GM21390 (cell line): ENCODE data around the gene FUBP3.
"Not testable (repeated sequence)": the region's sequence is repeated elsewhere in the genome, so short reads cannot be mapped to it uniquely, and the experiment has no call there.

Source experiments
- ATAC-seq: cut with Tn5 transposase; IDR thresholded peaks from one replicate; pipeline ENCODE4 v1.9.1; 2021; ENCODE audit not compliant: unreplicated experiment

Gene FUBP3

GRCh38 chr9:130555968-130556367, 23.4 kb upstream of the FUBP3 start:
- no peak for ATAC-seq

- ATAC-seq = no peak
Observed at GRCh38 chr9:130556396-130557076, 22.8 kb upstream of the FUBP3 start.

GRCh38 chr9:130557077-130557468, 22.3 kb upstream of the FUBP3 start:
- no peak for ATAC-seq

GRCh38 chr9:130561056-130561455, 18.3 kb upstream of the FUBP3 start:
- ATAC-seq = no peak

GRCh38 chr9:130562525-130562924, 16.9 kb upstream of the FUBP3 start:
- ATAC-seq = not testable (repeated sequence)

GRCh38 chr9:130563797-130564196, 15.6 kb upstream of the FUBP3 start:
- ATAC-seq = no peak

- ATAC-seq = no peak
Observed at GRCh38 chr9:130565792-130566191, 13.6 kb upstream of the FUBP3 start.

GRCh38 chr9:130570208-130570607, 9.2 kb upstream of the FUBP3 start:
- ATAC-seq = no peak

GRCh38 chr9:130575514-130575913, 3.9 kb upstream of the FUBP3 start:
- ATAC-seq = no peak

- no peak for ATAC-seq
Observed at GRCh38 chr9:130576176-130576575, 3.2 kb upstream of the FUBP3 start.

- ATAC-seq = peak; percentile 35
Observed at GRCh38 chr9:130579738-130580463, 524 bp downstream of the FUBP3 start.

GRCh38 chr9:130581766-130582165, 2.4 kb downstream of the FUBP3 start:
- ATAC-seq = no peak

GRCh38 chr9:130583271-130583670, 3.9 kb downstream of the FUBP3 start:
- ATAC-seq = no peak

- no peak for ATAC-seq
Observed at GRCh38 chr9:130587921-130588320, 8.5 kb downstream of the FUBP3 start.

- no peak for ATAC-seq
Observed at GRCh38 chr9:130588416-130588815, 9.0 kb downstream of the FUBP3 start.

- no peak for ATAC-seq
Observed at GRCh38 chr9:130589754-130590153, 10.4 kb downstream of the FUBP3 start.

GRCh38 chr9:130590305-130590704, 10.9 kb downstream of the FUBP3 start:
- ATAC-seq = no peak

GRCh38 chr9:130593020-130593419, 13.6 kb downstream of the FUBP3 start:
- no peak for ATAC-seq

- no peak for ATAC-seq
Observed at GRCh38 chr9:130597228-130597627, 17.9 kb downstream of the FUBP3 start.

- ATAC-seq = no peak
Observed at GRCh38 chr9:130598188-130598587, 18.8 kb downstream of the FUBP3 start.

GRCh38 chr9:130599625-130600024, 20.2 kb downstream of the FUBP3 start:
- no peak for ATAC-seq

- no peak for ATAC-seq
Observed at GRCh38 chr9:130601100-130601499, 21.7 kb downstream of the FUBP3 start.

- ATAC-seq = no peak
Observed at GRCh38 chr9:130604295-130604694, 24.9 kb downstream of the FUBP3 start.
